GM18907 (cell line): ENCODE measurements around the gene G3BP1.
"Not testable (repeated sequence)": the region's sequence is repeated elsewhere in the genome, so short reads cannot be mapped to it uniquely, and the experiment has no call there.

Experiments used
- ATAC-seq: cut with Tn5 transposase; IDR thresholded peaks from one replicate; pipeline ENCODE4 v1.9.1; 2021; ENCODE audit warnings: mild to moderate bottlenecking, moderate library complexity; ENCODE audit not compliant: unreplicated experiment

Gene G3BP1

DNA sequence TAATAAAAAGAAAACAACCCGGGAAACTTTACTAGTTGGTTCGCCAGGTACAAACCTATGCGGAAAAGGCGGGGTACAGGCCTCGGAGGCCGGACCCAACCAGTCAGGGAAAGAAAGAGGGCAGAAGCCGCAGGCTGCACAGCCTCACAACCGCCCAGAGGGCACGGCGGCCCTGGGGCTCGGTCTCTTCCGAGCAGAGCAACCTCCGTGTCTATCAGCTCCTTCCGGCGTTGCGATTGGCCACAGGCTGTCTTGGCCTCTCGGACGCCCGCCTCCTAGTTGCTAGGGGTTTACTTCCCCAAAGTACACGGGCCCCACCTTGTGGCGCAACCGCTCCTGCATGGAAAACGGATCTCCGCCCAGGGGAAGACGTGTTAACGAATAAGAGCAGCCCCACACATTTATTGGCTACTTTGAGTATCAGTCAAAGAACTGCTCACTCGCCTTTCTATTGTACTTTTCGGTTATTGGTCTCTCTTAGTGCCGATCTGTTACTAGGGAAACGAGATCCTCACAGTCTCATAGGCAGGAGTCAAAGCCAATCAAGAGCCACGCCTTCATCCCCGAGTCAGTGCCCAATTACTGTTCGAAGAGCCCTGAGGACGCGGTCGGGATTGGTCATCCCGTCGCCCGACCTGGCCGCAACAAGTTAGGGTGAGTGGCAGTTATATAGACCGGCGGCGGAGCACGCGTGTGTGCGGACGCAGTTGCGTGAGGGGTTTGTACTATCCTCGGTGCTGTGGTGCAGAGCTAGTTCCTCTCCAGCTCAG, at the start of gene G3BP1:
Gene G3BP1 (plus strand): TSS at position 696 of the 770 bp plus-strand sequence. CDS start 14,667 bp downstream, outside the sequence.
- peak; percentile 87 for ATAC-seq

- ATAC-seq, result no peak
Measured at GRCh38 chr5:151722546-151722945, 49.2 kb upstream of the G3BP1 start.

DNA sequence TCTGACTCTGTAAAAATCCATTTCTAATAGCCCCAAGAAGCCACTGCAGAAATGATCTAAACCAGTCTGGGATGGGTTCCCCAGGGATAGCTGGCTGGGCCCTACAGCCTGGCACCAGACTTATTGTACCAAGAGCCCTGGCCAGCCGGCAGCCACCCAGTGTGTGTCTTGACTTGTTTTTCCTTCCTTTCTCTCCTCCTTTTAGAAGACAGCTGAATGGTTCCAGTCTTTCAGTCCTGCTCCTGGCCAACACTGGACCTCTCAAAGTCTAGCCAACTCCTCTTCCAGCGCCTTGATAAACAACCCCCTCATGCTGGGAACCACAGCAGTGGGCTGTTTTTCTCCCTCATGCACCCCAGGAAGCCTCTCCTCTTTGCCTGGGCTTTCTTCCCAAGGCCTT, 47.4 kb upstream of the G3BP1 start:
- ATAC-seq, result no peak

GRCh38 chr5:151729597-151729996, 42.2 kb upstream of the G3BP1 start:
- not testable (repeated sequence) for ATAC-seq

GRCh38 chr5:151730381-151730780, 41.4 kb upstream of the G3BP1 start:
- ATAC-seq, result no peak

DNA sequence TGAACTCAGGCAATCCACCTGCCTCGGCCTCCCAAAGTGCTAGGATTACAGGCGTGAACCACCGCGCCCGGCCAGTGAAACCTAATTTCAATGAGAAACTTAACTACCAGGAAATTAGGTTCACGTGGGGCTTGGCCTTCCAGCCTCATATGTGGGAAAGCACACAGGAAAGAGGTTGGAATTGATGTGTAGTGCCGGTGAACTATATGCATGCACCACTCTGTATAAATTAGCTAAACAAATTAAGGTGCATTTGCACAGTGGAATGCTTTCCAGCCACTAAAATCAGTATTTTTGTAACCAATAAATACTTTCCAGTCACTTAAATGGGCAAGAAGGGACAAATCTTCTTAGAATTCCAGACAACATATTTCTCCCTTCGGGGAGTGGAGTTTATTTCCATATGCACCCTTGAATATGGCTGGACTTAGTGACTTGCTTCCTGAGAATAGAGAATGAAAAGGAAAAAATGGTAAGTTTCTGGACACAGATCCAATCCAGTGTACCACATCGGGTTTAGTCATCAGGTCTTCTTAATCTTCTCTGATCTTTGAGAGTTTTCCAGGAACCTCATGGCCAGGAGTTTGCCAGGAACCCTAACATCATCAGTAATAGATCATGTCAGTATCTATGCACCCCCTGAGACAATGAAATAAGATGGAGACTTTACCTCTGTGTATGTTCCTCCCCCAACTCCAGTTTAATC, 38.2 kb upstream of the G3BP1 start:
- no peak for ATAC-seq

DNA sequence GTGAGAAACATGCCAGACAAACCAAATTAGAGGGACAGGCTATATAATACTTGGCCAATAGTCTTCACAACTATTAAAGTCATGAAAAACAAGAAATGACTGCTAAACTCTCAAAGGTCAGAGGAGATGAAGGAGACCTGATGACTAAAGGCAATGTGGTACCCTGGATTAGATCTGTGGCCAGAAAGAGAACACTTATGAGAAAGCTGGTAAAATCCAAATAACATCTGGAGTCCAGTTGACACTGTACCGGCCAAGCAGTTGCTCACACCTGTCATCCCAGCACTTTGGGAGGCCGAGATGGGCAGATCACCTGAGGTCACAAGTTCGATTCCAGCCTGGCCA, 37.7 kb upstream of the G3BP1 start:
- no peak for ATAC-seq

DNA sequence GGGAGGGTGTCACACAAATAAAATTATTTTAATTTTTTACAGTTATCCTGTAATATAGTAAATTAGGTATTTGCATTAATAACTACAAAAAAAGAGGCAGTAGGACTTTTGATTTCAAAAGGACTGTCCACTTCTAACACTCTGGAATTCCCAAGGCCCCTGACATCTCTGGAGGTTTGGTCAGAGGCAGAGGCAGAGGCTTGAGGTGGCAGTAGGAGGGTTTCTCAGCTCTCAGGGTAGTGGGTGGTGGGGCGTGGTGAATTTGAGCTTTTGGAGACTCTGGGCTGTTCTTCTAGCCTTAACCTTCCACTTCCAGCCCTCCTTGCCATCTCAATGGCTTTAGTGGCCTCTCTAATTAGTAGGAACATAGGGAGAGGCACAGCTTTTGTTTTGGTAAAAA, 36.1 kb upstream of the G3BP1 start:
- ATAC-seq, result no peak

- ATAC-seq, result no peak
Measured at GRCh38 chr5:151737431-151737830, 34.3 kb upstream of the G3BP1 start.

- ATAC-seq, result no peak
Measured at GRCh38 chr5:151738125-151738848, 33.5 kb upstream of the G3BP1 start.

DNA sequence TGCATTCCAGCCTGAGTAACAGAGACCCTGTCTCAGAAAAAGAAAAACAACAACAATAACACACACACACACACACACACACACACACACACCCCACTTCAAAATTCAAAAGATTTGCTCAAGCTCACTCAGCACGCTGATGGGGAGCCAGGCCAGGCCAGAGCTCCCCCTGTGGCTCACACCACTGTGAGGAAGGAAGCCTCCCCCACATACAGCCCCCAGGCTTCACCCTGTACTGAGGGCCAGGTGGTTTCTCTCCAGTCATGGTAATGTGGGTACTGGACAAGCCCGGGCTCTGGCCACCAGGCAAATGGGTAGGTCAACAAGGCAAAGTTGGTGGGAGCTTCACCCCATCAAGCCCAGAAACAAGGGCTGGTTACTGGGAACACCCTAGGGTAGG, 32.4 kb upstream of the G3BP1 start:
- no peak for ATAC-seq

GRCh38 chr5:151739939-151740335, 31.8 kb upstream of the G3BP1 start:
- no peak for ATAC-seq

DNA sequence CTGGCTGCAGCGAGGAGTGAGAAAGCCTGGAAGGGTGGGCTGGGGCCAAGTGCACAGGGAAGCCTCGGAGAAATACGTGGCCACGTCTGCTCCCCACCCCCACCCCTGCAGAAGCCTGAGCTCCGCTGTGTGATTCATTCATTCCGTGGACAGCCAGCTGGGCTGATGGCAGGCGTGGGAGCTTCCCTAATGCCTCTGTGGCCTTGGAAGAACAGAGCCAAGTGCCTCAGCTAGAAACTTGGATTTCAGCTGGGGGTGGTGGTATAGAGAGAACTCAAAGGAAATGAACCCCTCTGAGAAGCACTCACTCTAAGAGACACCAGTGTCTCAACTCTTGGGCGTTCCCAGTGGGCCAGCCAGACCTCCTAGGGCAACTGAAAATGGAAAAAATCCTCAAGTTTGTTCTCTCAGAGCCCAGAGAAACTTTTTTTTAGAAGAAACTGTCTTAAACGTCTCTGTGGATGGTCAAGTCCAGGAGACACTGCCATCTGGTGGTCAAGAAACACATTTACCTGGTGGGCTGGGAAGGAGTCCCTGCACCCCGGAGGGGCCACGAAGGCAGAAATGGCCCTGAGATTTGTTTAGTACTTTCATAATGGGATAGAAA, 31.3 kb upstream of the G3BP1 start:
- peak; percentile 69 for ATAC-seq

GRCh38 chr5:151740958-151741373, 30.8 kb upstream of the G3BP1 start:
- no peak for ATAC-seq

DNA sequence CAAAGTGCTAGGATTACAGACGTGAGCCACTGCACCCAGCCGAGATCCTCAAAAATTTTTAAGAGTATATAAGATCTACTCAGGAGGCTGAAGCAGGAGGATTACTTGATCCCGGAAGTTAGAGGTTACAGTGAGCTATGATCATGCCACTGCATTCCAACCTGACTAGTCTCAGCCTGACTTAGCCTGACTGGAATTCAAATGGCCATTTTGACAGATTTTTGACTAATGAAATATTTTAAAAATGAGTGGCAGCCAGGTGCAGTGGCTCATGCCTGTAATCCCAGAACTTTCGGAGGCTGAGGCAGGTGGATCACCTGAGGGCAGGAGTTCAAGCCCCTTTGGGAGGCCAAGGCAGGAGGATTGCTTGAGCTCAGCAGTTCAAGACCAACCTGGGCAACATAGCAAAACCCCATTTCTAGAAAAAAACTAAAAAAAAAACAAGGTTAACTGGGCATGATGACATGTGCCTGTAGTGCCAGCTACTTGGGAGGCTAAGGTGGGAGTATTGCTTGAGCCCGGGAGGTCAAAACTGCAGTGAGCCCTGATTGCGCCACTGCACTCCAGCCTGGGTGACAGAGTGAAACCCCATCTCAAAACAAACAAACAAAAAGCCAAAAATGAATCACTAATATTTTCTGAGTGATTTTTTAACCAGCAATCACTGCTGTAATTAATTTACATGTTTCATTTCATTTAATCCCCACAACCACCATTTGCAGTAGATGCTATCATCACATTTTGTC, 29.9 kb upstream of the G3BP1 start:
- ATAC-seq, result no peak

GRCh38 chr5:151742870-151743294, 28.9 kb upstream of the G3BP1 start:
- no peak for ATAC-seq

DNA sequence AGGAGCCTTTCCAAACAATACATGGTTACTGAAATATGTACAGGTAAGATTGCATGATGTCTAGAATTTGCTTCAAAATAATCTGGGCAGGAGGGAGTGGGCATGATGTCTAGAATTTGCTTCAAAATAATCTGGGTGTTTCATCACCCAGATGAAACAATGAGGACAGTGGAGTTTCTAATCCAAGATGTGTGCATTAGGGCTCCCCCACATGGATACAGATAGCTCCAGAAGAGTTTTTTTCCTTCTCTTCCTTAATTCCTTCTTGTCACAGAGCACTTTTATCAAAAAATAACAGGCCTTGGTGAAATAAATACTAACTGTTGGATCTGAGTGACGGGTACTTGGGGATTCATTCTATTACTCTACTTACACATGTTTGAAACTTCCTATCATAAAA, 28.2 kb upstream of the G3BP1 start:
- no peak for ATAC-seq

GRCh38 chr5:151745071-151745705, 26.6 kb upstream of the G3BP1 start:
- ATAC-seq, result peak; percentile 61

GRCh38 chr5:151750121-151750520, 21.6 kb upstream of the G3BP1 start:
- ATAC-seq, result no peak

DNA sequence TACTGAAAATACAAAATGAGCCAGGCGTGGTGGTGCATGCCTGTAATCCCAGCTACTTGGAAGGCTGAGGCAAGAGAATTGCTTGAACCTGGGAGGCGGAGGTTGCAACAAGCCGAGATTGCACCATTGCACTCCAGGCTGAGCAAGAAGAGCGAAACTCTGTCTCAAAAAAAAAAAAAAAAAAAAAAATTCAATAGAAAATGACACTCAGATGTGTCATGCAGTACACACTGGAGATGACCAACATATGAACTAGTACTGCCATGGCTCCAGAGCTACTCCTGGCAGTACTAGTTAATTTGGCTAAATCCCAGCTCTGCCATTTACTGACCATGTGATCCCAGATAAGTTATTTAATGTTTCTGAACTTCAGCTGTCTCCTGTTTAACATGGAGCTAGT, 20.7 kb upstream of the G3BP1 start:
- ATAC-seq, result no peak
